Spleen (tissue), 7 donors: ENCODE measurements around the gene PPM1L.

Experiments
- POLR2A ChIP-seq, 3 donors: fragments of 450-650 bp; IDR thresholded peaks; one replicate each; pipeline ENCODE4 v1.5.1; 2017; ENCODE audit warnings: antibody characterized with exemption in 3 of 3, mild to moderate bottlenecking in 1 of 3
- POLR2AphosphoS5 ChIP-seq, 3 donors: sonication (generic); formaldehyde crosslinking; IDR thresholded peaks; one replicate each; pipeline ENCODE4 v1.5.1; 2017; ENCODE audit warnings: antibody characterized with exemption in 3 of 3
- TF ChIP-seq, protein P1 (sequence below), 11 experiments: fragments of 200-600 bp in 7 of 11; fragments of 450-650 bp in 4 of 11; sonication (generic) in 4 of 11; IDR thresholded peaks in 8 of 11; conservative IDR thresholded peaks in 3 of 11; 1 replicate in 7 of 11; 2 replicates in 4 of 11; pipeline versions ENCODE4 v1.4.0 to v1.8.0; 2016 to 2021; ENCODE audit warnings: antibody characterized with exemption in 11 of 11, inconsistent platforms in 4 of 11, mild to moderate bottlenecking in 1 of 11
- donor health status: DM: no; HTN: no; CAD: no; lungs with moderate emphysema.
- donor health status: DM: no; HTN: no; CAD: no.
- donor health status: DM: no; HTN: no; CAD: no.

GRCh38 chr3:161108840-161109239, 352.8 kb downstream of the PPM1L start:
- TF ChIP-seq POLR2A (IDR thresholded peaks at IDR 0.05): no peak
- TF ChIP-seq, protein P1, sequence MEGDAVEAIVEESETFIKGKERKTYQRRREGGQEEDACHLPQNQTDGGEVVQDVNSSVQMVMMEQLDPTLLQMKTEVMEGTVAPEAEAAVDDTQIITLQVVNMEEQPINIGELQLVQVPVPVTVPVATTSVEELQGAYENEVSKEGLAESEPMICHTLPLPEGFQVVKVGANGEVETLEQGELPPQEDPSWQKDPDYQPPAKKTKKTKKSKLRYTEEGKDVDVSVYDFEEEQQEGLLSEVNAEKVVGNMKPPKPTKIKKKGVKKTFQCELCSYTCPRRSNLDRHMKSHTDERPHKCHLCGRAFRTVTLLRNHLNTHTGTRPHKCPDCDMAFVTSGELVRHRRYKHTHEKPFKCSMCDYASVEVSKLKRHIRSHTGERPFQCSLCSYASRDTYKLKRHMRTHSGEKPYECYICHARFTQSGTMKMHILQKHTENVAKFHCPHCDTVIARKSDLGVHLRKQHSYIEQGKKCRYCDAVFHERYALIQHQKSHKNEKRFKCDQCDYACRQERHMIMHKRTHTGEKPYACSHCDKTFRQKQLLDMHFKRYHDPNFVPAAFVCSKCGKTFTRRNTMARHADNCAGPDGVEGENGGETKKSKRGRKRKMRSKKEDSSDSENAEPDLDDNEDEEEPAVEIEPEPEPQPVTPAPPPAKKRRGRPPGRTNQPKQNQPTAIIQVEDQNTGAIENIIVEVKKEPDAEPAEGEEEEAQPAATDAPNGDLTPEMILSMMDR (IDR thresholded peaks at IDR 0.05 in 8 of 11, conservative IDR thresholded peaks at IDR 0.05 in 3 of 11): no peak
- TF ChIP-seq POLR2AphosphoS5 (IDR thresholded peaks at IDR 0.05): no peak
